ENCODE measurements around the gene NUDT3.

The NUDT3 gene

DNA sequence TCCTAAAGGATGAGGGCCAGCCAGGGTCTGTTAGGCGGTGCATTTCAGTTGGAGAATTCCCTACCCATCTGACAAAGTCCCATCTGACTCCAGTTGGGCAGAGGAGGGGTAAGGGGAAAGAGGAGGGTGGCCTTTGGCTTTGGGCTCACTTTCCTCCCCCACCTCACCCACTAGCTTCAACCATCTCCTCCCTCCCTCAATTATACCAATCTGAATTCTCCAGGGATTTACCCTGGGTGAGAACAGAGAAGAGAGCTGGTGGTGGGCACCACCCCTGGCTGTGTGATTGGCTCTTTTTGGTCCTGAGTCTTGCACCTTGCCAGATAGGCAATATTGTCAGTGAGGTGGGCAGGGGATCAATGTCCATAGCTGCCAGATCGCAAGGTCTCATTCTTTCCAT is 152.6 kb downstream of the NUDT3 start:
- H3K9me3 ChIP-seq = no peaks in the 10 kb centered on the region
- peaks cover 19 to 32% of the 10 kb centered on the region in 2 experiments for H3K4me1 ChIP-seq (ENCODE audit: control insufficient read depth in 1 of 2, insufficient read depth in 1 of 2, low read depth in 1 of 2, low read length in 1 of 2)
- H3K27me3 ChIP-seq = peaks cover 5% of the 10 kb centered on the region
- H3K36me3 ChIP-seq = no peaks in the 10 kb centered on the region
- TF ChIP-seq, protein P1, sequence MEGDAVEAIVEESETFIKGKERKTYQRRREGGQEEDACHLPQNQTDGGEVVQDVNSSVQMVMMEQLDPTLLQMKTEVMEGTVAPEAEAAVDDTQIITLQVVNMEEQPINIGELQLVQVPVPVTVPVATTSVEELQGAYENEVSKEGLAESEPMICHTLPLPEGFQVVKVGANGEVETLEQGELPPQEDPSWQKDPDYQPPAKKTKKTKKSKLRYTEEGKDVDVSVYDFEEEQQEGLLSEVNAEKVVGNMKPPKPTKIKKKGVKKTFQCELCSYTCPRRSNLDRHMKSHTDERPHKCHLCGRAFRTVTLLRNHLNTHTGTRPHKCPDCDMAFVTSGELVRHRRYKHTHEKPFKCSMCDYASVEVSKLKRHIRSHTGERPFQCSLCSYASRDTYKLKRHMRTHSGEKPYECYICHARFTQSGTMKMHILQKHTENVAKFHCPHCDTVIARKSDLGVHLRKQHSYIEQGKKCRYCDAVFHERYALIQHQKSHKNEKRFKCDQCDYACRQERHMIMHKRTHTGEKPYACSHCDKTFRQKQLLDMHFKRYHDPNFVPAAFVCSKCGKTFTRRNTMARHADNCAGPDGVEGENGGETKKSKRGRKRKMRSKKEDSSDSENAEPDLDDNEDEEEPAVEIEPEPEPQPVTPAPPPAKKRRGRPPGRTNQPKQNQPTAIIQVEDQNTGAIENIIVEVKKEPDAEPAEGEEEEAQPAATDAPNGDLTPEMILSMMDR (IDR thresholded peaks at IDR 0.05) = no peak
- H3K27ac ChIP-seq = no peak overlapping the region
- no peak overlapping the region for H3K4me3 ChIP-seq (ENCODE audit: low read depth in 1 of 2, low read length in 1 of 2)

DNA sequence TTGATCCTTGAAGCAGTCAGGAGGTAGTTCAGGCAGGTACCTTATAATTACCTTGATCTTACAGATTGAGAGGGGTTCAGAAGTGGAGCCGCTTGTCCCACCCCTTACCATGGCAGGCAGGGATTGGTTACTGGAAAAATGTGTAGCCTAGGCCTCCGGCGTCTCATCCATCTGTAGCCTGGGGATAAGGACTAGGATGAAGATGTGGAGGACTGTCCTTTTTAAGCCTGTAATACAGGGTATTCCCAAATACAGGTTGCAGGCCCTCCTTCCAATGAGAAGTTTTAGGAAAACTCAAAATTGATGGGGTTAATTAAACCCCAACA is 153.0 kb downstream of the NUDT3 start:
- Histone ChIP-seq H3K9me3 (no peaks in the 10 kb centered on the region), H3K27me3 (peaks cover 5% of the 10 kb centered on the region), H3K4me1 (ENCODE audit: control insufficient read depth in 1 of 2, insufficient read depth in 1 of 2, low read depth in 1 of 2, low read length in 1 of 2) (peaks cover 19 to 29% of the 10 kb centered on the region in 2 experiments), H3K4me3 (ENCODE audit: low read depth in 1 of 2, low read length in 1 of 2) (no peak overlapping the region), H3K36me3 (no peaks in the 10 kb centered on the region), H3K27ac (no peak overlapping the region)
- TF ChIP-seq, protein P1 (IDR thresholded peaks at IDR 0.05) = no peak

DNA sequence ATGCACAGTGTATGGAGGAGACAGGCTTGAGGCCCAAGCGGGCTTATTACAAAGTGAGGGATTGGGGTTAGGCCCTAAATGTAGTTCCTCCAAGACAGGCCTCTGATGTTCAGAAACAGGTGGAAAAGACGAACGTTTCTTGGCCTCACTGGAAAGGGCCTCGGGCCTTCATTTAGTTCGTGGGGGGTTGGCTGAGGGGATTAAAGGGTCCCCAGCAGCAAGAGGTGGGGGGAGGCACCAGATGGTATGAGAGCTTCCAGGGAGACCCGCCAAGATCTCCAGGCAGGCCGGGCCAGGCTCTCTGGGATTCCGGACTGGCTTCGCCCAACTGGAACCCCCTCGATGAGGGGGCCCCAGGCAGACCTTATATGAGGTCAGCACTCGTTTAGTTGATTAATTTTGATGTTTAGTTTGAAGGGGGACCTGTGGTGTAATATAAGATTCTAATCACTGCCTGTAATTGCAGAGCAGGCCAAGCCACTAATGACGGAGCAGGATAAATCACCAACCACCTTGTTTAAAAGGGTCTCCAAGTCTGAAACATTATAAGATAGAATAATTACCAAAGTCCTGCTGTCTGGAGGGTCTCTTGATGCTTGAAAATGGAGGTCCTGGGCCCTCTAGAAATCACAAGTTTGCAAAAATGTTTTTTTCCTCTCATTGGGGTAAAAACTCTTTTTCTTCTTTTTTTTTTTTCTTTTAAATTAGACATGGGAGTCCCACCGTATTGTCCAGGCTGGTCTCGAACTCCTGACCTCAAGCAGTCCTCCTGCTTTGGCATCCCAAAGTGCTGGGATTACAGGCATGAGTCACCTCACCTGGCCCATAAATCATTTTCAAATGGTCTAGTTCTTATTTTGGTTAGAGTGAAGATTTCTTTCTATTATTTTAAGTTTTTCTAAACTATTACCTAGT is 153.6 kb downstream of the NUDT3 start:
- no peak overlapping the region for H3K27ac ChIP-seq
- TF ChIP-seq, protein P1 (IDR thresholded peaks at IDR 0.05) = no peak

DNA sequence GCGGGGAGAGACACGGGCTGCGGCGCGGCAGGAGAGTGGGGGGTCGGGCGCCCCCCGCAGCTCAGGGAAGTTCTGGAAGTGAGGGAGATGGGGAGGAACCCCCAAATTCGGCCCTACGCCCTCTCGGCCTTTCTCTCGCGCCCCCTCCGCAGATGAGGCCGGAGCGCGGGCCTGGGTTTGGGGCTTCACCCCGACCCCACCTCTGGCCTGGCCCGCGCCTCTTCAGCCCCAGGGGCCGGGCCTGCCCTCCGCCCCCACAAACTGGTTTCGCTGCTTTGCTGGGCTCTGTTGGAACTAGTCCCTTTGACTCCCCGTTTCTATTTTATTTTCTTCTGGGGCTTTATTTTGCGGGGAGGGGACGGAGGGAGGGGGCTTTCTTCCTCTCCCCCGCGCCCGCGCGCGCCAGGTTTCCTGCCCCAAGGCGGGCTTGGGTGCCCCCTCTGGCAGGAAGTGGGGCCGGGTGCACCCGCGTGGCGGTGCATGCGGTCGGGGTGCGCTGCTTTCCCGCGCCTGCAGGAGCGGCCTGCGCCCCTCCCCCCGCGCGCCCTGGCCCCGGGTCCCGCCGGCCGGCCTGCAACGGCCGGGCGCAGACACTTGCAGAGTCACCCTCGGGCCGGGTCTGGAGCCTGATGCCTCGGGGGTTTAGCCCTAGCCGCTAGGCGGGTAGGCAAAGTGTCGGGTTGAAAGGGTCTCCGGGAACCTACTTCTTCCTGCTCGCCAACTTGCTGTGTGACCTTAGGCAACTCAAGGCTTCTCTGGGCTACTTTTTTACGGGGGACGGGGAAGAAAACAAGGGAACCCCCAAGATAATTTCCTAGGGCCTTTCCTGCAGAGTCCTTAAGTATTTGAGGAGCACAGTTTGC is 154.5 kb downstream of the NUDT3 start:
- TF ChIP-seq, protein P1 (IDR thresholded peaks at IDR 0.05) = peak; percentile 31
- peaks cover 5% of the 10 kb centered on the region for H3K27me3 ChIP-seq
- H3K4me3 ChIP-seq (ENCODE audit: low read depth in 1 of 2, low read length in 1 of 2) = peak overlapping the region; percentile 67 to 84
- H3K9me3 ChIP-seq = no peaks in the 10 kb centered on the region
- H3K27ac ChIP-seq = peak overlapping the region; percentile 56
- H3K36me3 ChIP-seq = no peaks in the 10 kb centered on the region
- peaks cover 19 to 22% of the 10 kb centered on the region in 2 experiments for H3K4me1 ChIP-seq (ENCODE audit: control insufficient read depth in 1 of 2, insufficient read depth in 1 of 2, low read depth in 1 of 2, low read length in 1 of 2)

More for the DNA sequence above, 153.6 kb downstream of the NUDT3 start:
- no peaks in the 10 kb centered on the region for H3K36me3 ChIP-seq
- H3K27me3 ChIP-seq = peaks cover 5% of the 10 kb centered on the region
- H3K9me3 ChIP-seq = no peaks in the 10 kb centered on the region
- H3K4me1 ChIP-seq (ENCODE audit: control insufficient read depth in 1 of 2, insufficient read depth in 1 of 2, low read depth in 1 of 2, low read length in 1 of 2) = peaks cover 19 to 23% of the 10 kb centered on the region in 2 experiments
- H3K4me3 ChIP-seq (ENCODE audit: low read depth in 1 of 2, low read length in 1 of 2) = peak overlapping the region; percentile 67 to 84

DNA sequence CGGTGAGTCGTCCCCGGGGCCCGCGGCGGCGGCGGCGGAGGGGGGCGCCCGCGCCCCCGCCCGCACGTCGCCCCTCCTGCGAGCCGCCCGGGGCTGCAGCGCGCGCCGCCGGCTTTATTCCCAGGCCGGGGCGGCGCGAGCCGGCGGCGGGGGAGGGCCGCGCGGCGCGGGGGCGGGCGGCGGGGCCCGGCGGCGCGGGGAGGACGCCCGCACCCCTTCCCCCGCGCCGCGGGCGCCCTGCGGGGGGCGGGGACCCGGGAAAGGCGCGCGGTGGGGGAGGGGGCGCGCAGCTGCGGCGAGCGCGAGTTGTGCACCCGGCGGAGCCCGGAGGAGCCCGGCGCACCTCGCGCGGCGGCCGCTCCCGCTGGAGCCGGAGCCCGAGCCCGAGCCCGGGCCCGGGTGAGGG is 155.2 kb downstream of the NUDT3 start:
- peak overlapping the region; percentile 92 for H3K27ac ChIP-seq
- TF ChIP-seq, protein P1 (IDR thresholded peaks at IDR 0.05) = no peak
- peaks cover 19 to 22% of the 10 kb centered on the region in 2 experiments for H3K4me1 ChIP-seq (ENCODE audit: control insufficient read depth in 1 of 2, insufficient read depth in 1 of 2, low read depth in 1 of 2, low read length in 1 of 2)
- H3K9me3 ChIP-seq = no peaks in the 10 kb centered on the region
- H3K4me3 ChIP-seq (ENCODE audit: low read depth in 1 of 2, low read length in 1 of 2) = peak overlapping the region; percentile 67 to 84
- no peaks in the 10 kb centered on the region for H3K36me3 ChIP-seq
- H3K27me3 ChIP-seq = peaks cover 5% of the 10 kb centered on the region
